ENCODE measurements around the gene SNRPA.

SNRPA gene

GRCh38 chr19:40750874-40751537, at the start of gene SNRPA:
Gene SNRPA (plus strand): TSS chr19:40751203. CDS start chr19:40751409, 206 bp downstream.
- peak; percentile 97 for DNase-seq

GRCh38 chr19:40701758-40702157, 49.2 kb upstream of the SNRPA start:
- DNase-seq = no peak

GRCh38 chr19:40702337-40703012, 48.5 kb upstream of the SNRPA start:
- DNase-seq = no peak

- DNase-seq = no peak
Measured at GRCh38 chr19:40703029-40703755, 47.8 kb upstream of the SNRPA start.

GRCh38 chr19:40704491-40705361, 46.3 kb upstream of the SNRPA start:
- DNase-seq = no peak

- no peak for DNase-seq
Measured at GRCh38 chr19:40705362-40705651, 45.7 kb upstream of the SNRPA start.

- DNase-seq = no peak
Measured at GRCh38 chr19:40705950-40706619, 44.9 kb upstream of the SNRPA start.

- no peak for DNase-seq
Measured at GRCh38 chr19:40707615-40708014, 43.4 kb upstream of the SNRPA start.

- DNase-seq = no peak
Measured at GRCh38 chr19:40709817-40710216, 41.2 kb upstream of the SNRPA start.

- no peak for DNase-seq
Measured at GRCh38 chr19:40713939-40714338, 37.1 kb upstream of the SNRPA start.

- peak; percentile 95 for DNase-seq
Measured at GRCh38 chr19:40714441-40715299, 36.3 kb upstream of the SNRPA start.

GRCh38 chr19:40716031-40716481, 34.9 kb upstream of the SNRPA start:
- DNase-seq = peak; percentile 87

- DNase-seq = peak; percentile 100
Measured at GRCh38 chr19:40716482-40717324, 34.3 kb upstream of the SNRPA start, which contains the start of the genes COQ8B and ITPKC. Gene COQ8B (minus strand): TSS chr19:40716886. CDS start chr19:40714632, 2,254 bp downstream. Gene ITPKC (plus strand): TSS chr19:40717112. CDS start chr19:40717136, 24 bp downstream.

- no peak for DNase-seq
Measured at GRCh38 chr19:40717325-40717879, 33.6 kb upstream of the SNRPA start.

- no peak for DNase-seq
Measured at GRCh38 chr19:40717880-40718773, 32.9 kb upstream of the SNRPA start.

GRCh38 chr19:40718774-40719391, 32.1 kb upstream of the SNRPA start:
- DNase-seq = no peak

- DNase-seq = no peak
Measured at GRCh38 chr19:40719414-40719894, 31.5 kb upstream of the SNRPA start.

- DNase-seq = no peak
Measured at GRCh38 chr19:40721140-40721486, 29.9 kb upstream of the SNRPA start.
